T-helper 2 cell treated with Interferon-gamma antibody and Interleukin-4, amounts not matched to agents 5 μg/mL and 100 μg/mL, for 36 hours (primary cell): ENCODE results near the gene CD200.
"Not testable (repeated sequence)": the region's sequence is repeated elsewhere in the genome, so short reads cannot be mapped to it uniquely, and the experiment has no call there.

Experiments used
- DNase-seq: peaks from one replicate; pipeline ENCODE4 v3.0.0; 2021; ENCODE audit warnings: low spot score
- H3K27ac Mint-ChIP-seq: one replicate; pipeline ENCODE4 v1.8.0; 2021; ENCODE audit warnings: mild to moderate bottlenecking, mixed read lengths
- H3K27me3 Mint-ChIP-seq: one replicate; pipeline ENCODE4 v1.8.0; 2021; ENCODE audit warnings: low read depth, mixed read lengths
- H3K36me3 Mint-ChIP-seq: one replicate; pipeline ENCODE4 v1.8.0; 2021; ENCODE audit warnings: low read depth, mixed read lengths
- H3K4me1 Mint-ChIP-seq: one replicate; pipeline ENCODE4 v1.8.0; 2021; ENCODE audit warnings: low read depth, mixed read lengths
- H3K4me3 Mint-ChIP-seq: one replicate; pipeline ENCODE4 v1.8.0; 2022; ENCODE audit warnings: mild to moderate bottlenecking, moderate library complexity, mixed read lengths
- H3K9me3 Mint-ChIP-seq: one replicate; pipeline ENCODE4 v1.8.0; 2021; ENCODE audit warnings: mixed read lengths

The CD200 gene

GRCh38 chr3:112393360-112393728 lies 60.4 kb downstream of the CD200 start:
- Mint-ChIP-seq H3K27ac (no peak overlapping the region), H3K4me3 (no peak overlapping the region), H3K9me3 (peaks cover 24% of the 10 kb centered on the region), H3K36me3 (peaks cover 11% of the 10 kb centered on the region), H3K27me3 (no peaks in the 10 kb centered on the region), H3K4me1 (peaks cover 50% of the 10 kb centered on the region)
- no peak for DNase-seq

- no peak overlapping the region for H3K27ac Mint-ChIP-seq
- DNase-seq = no peak
- no peaks in the 10 kb centered on the region for H3K27me3 Mint-ChIP-seq
- peaks cover 24% of the 10 kb centered on the region for H3K9me3 Mint-ChIP-seq
- H3K36me3 Mint-ChIP-seq = peaks cover 9% of the 10 kb centered on the region
- H3K4me1 Mint-ChIP-seq = peaks cover 45% of the 10 kb centered on the region
- H3K4me3 Mint-ChIP-seq = no peak overlapping the region
Measured at GRCh38 chr3:112394003-112394640, 61.2 kb downstream of the CD200 start.

- Mint-ChIP-seq H3K27me3 (no peaks in the 10 kb centered on the region), H3K4me3 (no peak overlapping the region), H3K36me3 (peaks cover 9% of the 10 kb centered on the region), H3K27ac (no peak overlapping the region), H3K9me3 (peaks cover 24% of the 10 kb centered on the region), H3K4me1 (peaks cover 36% of the 10 kb centered on the region)
- DNase-seq = no peak
Measured at GRCh38 chr3:112395181-112395895, 62.4 kb downstream of the CD200 start.

- no peak overlapping the region for H3K4me3 Mint-ChIP-seq
- H3K9me3 Mint-ChIP-seq = peaks cover 24% of the 10 kb centered on the region
- no peaks in the 10 kb centered on the region for H3K27me3 Mint-ChIP-seq
- peaks cover 9% of the 10 kb centered on the region for H3K36me3 Mint-ChIP-seq
- DNase-seq = no peak
- no peak overlapping the region for H3K27ac Mint-ChIP-seq
- H3K4me1 Mint-ChIP-seq = peaks cover 32% of the 10 kb centered on the region
Measured at GRCh38 chr3:112395896-112396290, 62.9 kb downstream of the CD200 start.

- Mint-ChIP-seq H3K27me3 (no peaks in the 10 kb centered on the region), H3K27ac (no peak overlapping the region), H3K9me3 (peaks cover 21% of the 10 kb centered on the region), H3K36me3 (peaks cover 6% of the 10 kb centered on the region), H3K4me3 (no peak overlapping the region), H3K4me1 (peaks cover 22% of the 10 kb centered on the region)
- no peak for DNase-seq
Measured at GRCh38 chr3:112397556-112397955, 64.6 kb downstream of the CD200 start.

- no peak for DNase-seq
- peaks cover 7% of the 10 kb centered on the region for H3K9me3 Mint-ChIP-seq
- H3K27ac Mint-ChIP-seq = no peak overlapping the region
- peaks cover 3% of the 10 kb centered on the region for H3K36me3 Mint-ChIP-seq
- H3K4me1 Mint-ChIP-seq = peaks cover 20% of the 10 kb centered on the region
- H3K4me3 Mint-ChIP-seq = no peak overlapping the region
- H3K27me3 Mint-ChIP-seq = no peaks in the 10 kb centered on the region
Measured at GRCh38 chr3:112399064-112399463, 66.1 kb downstream of the CD200 start.

GRCh38 chr3:112399554-112399953 lies 66.6 kb downstream of the CD200 start:
- not testable (repeated sequence) for H3K4me3 Mint-ChIP-seq, H3K27me3 Mint-ChIP-seq, H3K36me3 Mint-ChIP-seq, DNase-seq, H3K27ac Mint-ChIP-seq, H3K9me3 Mint-ChIP-seq
- H3K4me1 Mint-ChIP-seq = peaks cover 19% of the 10 kb centered on the region

GRCh38 chr3:112400317-112400716 lies 67.4 kb downstream of the CD200 start:
- H3K9me3 Mint-ChIP-seq, DNase-seq, H3K27ac Mint-ChIP-seq, H3K4me3 Mint-ChIP-seq, H3K36me3 Mint-ChIP-seq, H3K27me3 Mint-ChIP-seq: not testable (repeated sequence)
- peaks cover 17% of the 10 kb centered on the region for H3K4me1 Mint-ChIP-seq

- H3K9me3 Mint-ChIP-seq = no peaks in the 10 kb centered on the region
- no peaks in the 10 kb centered on the region for H3K36me3 Mint-ChIP-seq
- no peak for DNase-seq
- no peak overlapping the region for H3K4me3 Mint-ChIP-seq
- no peaks in the 10 kb centered on the region for H3K27me3 Mint-ChIP-seq
- peaks cover 10% of the 10 kb centered on the region for H3K4me1 Mint-ChIP-seq
- no peak overlapping the region for H3K27ac Mint-ChIP-seq
Measured at GRCh38 chr3:112401617-112402016, 68.7 kb downstream of the CD200 start.

GRCh38 chr3:112403103-112403502 lies 70.1 kb downstream of the CD200 start:
- H3K4me1 Mint-ChIP-seq = peaks cover 16% of the 10 kb centered on the region
- no peak for DNase-seq
- no peak overlapping the region for H3K27ac Mint-ChIP-seq
- H3K36me3 Mint-ChIP-seq = no peaks in the 10 kb centered on the region
- H3K9me3 Mint-ChIP-seq = no peaks in the 10 kb centered on the region
- H3K4me3 Mint-ChIP-seq = no peak overlapping the region
- no peaks in the 10 kb centered on the region for H3K27me3 Mint-ChIP-seq

- not testable (repeated sequence) for H3K4me3 Mint-ChIP-seq, H3K9me3 Mint-ChIP-seq, DNase-seq, H3K27me3 Mint-ChIP-seq, H3K27ac Mint-ChIP-seq, H3K36me3 Mint-ChIP-seq
- H3K4me1 Mint-ChIP-seq = peaks cover 20% of the 10 kb centered on the region
Measured at GRCh38 chr3:112404924-112405549, 72.1 kb downstream of the CD200 start.

GRCh38 chr3:112405845-112406244 lies 72.9 kb downstream of the CD200 start:
- peak; percentile 36 for DNase-seq

GRCh38 chr3:112407214-112407887 lies 74.4 kb downstream of the CD200 start:
- Mint-ChIP-seq H3K9me3 (peaks cover under 1% of the 10 kb centered on the region), H3K27ac (no peak overlapping the region), H3K4me3 (no peak overlapping the region), H3K36me3 (no peaks in the 10 kb centered on the region), H3K27me3 (no peaks in the 10 kb centered on the region), H3K4me1 (peaks cover 23% of the 10 kb centered on the region)
- peak; percentile 38 for DNase-seq

More at GRCh38 chr3:112405845-112406244, 72.9 kb downstream of the CD200 start:
- peaks cover 20% of the 10 kb centered on the region for H3K4me1 Mint-ChIP-seq
- H3K9me3 Mint-ChIP-seq = no peaks in the 10 kb centered on the region
- H3K36me3 Mint-ChIP-seq = no peaks in the 10 kb centered on the region
- no peak overlapping the region for H3K4me3 Mint-ChIP-seq
- no peaks in the 10 kb centered on the region for H3K27me3 Mint-ChIP-seq
- H3K27ac Mint-ChIP-seq = no peak overlapping the region
